Common myeloid progenitor, CD34-positive (primary cell): ENCODE results near the gene RINL.

Experiments
- CTCF ChIA-PET: fragments of 350-600 bp; sonication (Branson Sonifier 250); formaldehyde crosslinking; loops from one replicate; lab custom pipeline; 2021; ENCODE audit warnings: antibody characterized with exemption; lab: Charles Lee
- POLR2A ChIA-PET: fragments of 350-600 bp; sonication (Branson Sonifier 250); formaldehyde crosslinking; loops from one replicate; lab custom pipeline; 2021; ENCODE audit warnings: antibody characterized with exemption; lab: Charles Lee
- DNase-seq, 3 donors: peaks; one replicate each; pipeline versions ENCODE4 v3.0.0 to v3.0.0-alpha.2; 2013
- H3K27ac ChIP-seq, 2 experiments: 1 replicate in 1 of 2; 2 replicates in 1 of 2; pipeline ENCODE4 v1.7.0; 2013; ENCODE audit warnings: inconsistent platforms in 2 of 2, low read length in 2 of 2, mild to moderate bottlenecking in 2 of 2, low read depth in 1 of 2, moderate library complexity in 1 of 2; ENCODE audit not compliant: severe bottlenecking in 2 of 2, insufficient read depth in 1 of 2, poor library complexity in 1 of 2
- H3K27me3 ChIP-seq, 5 experiments: replicated peaks in 2 of 5; 1 replicate in 3 of 5; 2 replicates in 2 of 5; pipeline versions ENCODE4 v1.6.1 to v1.7.0; 2013; ENCODE audit warnings: low read length in 4 of 5, mild to moderate bottlenecking in 2 of 5, moderate library complexity in 2 of 5, inconsistent platforms in 1 of 5; ENCODE audit not compliant: insufficient read depth in 5 of 5, control insufficient read depth in 4 of 5
- H3K36me3 ChIP-seq, 4 experiments: 1 replicate in 2 of 4; 2 replicates in 2 of 4; pipeline versions ENCODE4 v1.6.1 to v1.7.0; 2013; ENCODE audit warnings: low read length in 3 of 4, control low read depth in 1 of 4, mild to moderate bottlenecking in 1 of 4; ENCODE audit not compliant: control insufficient read depth in 4 of 4, insufficient read depth in 4 of 4
- H3K4me1 ChIP-seq, 4 experiments: 1 replicate in 3 of 4; 2 replicates in 1 of 4; pipeline versions ENCODE4 v1.6.1 to v1.7.1; 2013; ENCODE audit warnings: low read length in 3 of 4, mild to moderate bottlenecking in 3 of 4, control low read depth in 1 of 4, inconsistent platforms in 1 of 4, moderate library complexity in 1 of 4; ENCODE audit not compliant: control insufficient read depth in 4 of 4, insufficient read depth in 4 of 4; ENCODE audit errors: control extremely low read depth in 1 of 4
- H3K4me3 ChIP-seq, 7 experiments: 1 replicate in 4 of 7; 2 replicates in 3 of 7; pipeline versions ENCODE4 v1.5.1 to v1.7.0; 2013; ENCODE audit warnings: mild to moderate bottlenecking in 7 of 7, low read length in 6 of 7, moderate library complexity in 6 of 7, inconsistent platforms in 2 of 7, low read depth in 2 of 7, control low read depth in 1 of 7; ENCODE audit not compliant: insufficient read depth in 4 of 7, control insufficient read depth in 1 of 7; ENCODE audit errors: extremely low read depth in 1 of 7
- H3K9me3 ChIP-seq, 5 experiments: 1 replicate in 4 of 5; 2 replicates in 1 of 5; pipeline versions ENCODE4 v1.6.1 to v1.7.1; 2013; ENCODE audit warnings: low read length in 4 of 5, mild to moderate bottlenecking in 2 of 5, inconsistent platforms in 1 of 5, low read depth in 1 of 5, moderate library complexity in 1 of 5; ENCODE audit not compliant: control insufficient read depth in 4 of 5, insufficient read depth in 2 of 5; ENCODE audit errors: control extremely low read depth in 1 of 5
- WGBS: methylation state at CpG from one replicate; pipeline ENCODE4 v1.1.5; 2013; ENCODE audit not compliant: insufficient coverage; 5-methylcytosine and 5-hydroxymethylcytosine counted together

Gene RINL

GRCh38 chr19:38911388-38912001 lies 33.4 kb upstream of the RINL start:
- Histone ChIP-seq H3K4me1 (peaks cover 0 to 5% (median 3%) of the 10 kb centered on the region in 4 experiments), H3K9me3 (no peaks in the 10 kb centered on the region), H3K27ac (no peak overlapping the region), H3K36me3 (peaks cover 0 to 38% (median 21%) of the 10 kb centered on the region in 4 experiments), H3K27me3 (no peaks in the 10 kb centered on the region), H3K4me3 (no peak overlapping the region)
- no peak for DNase-seq
- CTCF ChIA-PET, result interaction anchor here (1.0 to 1.3 kb wide), 2 partner anchors 10 to 14 kb away, joined by 3 read pairs; no protein-coding TSS in a partner anchor
- POLR2A ChIA-PET, result no interaction called here
- 80% methylated on average over 14 of the region's 16 CpGs for WGBS

DNA sequence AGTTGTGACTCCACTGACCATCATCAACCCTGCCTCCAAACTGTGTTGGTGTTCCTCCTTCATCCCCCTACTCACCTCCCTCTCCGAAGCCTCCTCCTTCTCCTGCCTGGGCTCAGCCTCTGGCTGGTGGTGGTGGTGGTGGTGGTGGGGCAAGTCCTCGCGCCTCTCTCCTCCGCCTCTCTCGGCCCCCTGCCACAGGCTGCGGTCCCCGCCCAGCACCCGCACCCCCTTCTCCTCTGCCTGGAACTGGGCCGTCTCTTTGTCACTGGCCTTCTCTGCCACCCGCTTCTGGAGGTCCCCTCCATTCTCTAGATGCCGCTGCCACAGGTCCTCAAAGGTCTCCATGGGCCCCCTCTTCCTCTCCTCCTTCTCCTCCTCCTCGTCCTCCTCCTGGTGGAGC lies 32.4 kb upstream of the RINL start:
- Histone ChIP-seq H3K27me3 (no peaks in the 10 kb centered on the region), H3K4me1 (peaks cover 0 to 5% (median 3%) of the 10 kb centered on the region in 4 experiments), H3K4me3 (no peak overlapping the region), H3K27ac (no peak overlapping the region), H3K36me3 (peaks cover 0 to 38% (median 20%) of the 10 kb centered on the region in 4 experiments), H3K9me3 (no peaks in the 10 kb centered on the region)
- ChIA-PET POLR2A (no interaction called here), CTCF (no interaction called here)
- 97% methylated on average over 6 of the region's 12 CpGs for WGBS
- DNase-seq, result no peak

DNA sequence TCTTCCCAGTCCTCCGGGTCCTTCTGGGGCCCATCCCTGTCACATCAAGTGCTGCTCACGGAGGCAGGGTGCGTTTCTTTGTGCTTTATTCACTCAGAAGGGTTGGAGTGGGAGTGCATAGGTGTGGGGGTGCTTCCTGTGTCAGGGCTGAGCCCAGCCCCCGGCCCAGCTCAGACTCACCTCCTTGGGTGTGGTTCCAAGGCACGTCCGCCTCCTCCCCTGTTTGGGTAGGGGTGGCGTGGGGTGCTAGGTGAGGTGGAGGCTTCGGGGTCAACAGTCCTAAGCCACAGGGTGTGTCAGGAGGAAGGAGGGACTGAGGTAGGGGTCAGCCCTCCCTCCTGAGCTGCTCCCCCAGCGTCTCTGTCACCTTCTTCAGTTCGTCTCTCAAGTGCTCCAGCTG lies 30.8 kb upstream of the RINL start:
- no peaks in the 10 kb centered on the region for H3K27me3 ChIP-seq
- WGBS, result 86% methylated on average over 2 of the region's 10 CpGs
- ChIA-PET POLR2A (interaction anchor here (0.7 kb wide), 1 partner anchor 11 kb away, joined by 6 read pairs; no protein-coding TSS in a partner anchor), CTCF (no interaction called here)
- H3K36me3 ChIP-seq, result peaks cover 2 to 47% (median 30%) of the 10 kb centered on the region in 4 experiments
- no peak overlapping the region for H3K4me3 ChIP-seq
- H3K4me1 ChIP-seq, result peaks cover 0 to 5% (median 3%) of the 10 kb centered on the region in 4 experiments
- no peaks in the 10 kb centered on the region for H3K9me3 ChIP-seq
- no peak for DNase-seq
- H3K27ac ChIP-seq, result no peak overlapping the region

DNA sequence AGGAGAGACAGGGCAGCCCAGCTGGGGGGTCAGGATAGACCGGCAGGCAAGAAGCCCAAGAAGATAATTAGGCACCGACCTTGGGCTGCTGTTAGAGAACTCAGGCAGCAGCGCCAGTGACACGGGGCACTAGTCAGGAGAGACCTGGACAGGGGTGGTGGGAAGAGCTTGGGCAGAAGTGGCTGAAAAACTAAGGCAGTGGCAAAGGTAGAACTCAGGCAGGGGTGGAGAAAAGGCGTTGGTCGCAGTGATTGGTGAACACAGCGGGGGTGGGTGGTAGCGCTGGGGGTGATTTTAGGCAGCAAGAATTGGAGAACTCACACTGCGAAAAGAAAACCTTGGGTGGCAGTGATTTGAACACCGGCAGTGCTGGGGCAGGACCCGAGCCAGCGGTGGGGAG lies 29.6 kb upstream of the RINL start:
- no peaks in the 10 kb centered on the region for H3K9me3 ChIP-seq
- no peak overlapping the region for H3K4me3 ChIP-seq
- peaks cover 0 to 3% (median 2%) of the 10 kb centered on the region in 4 experiments for H3K4me1 ChIP-seq
- WGBS, result over 99% methylated on average over 12 of the region's 12 CpGs
- ChIA-PET CTCF (no interaction called here), POLR2A (no interaction called here)
- DNase-seq, result no peak
- no peak overlapping the region for H3K27ac ChIP-seq
- peaks cover 2 to 47% (median 30%) of the 10 kb centered on the region in 4 experiments for H3K36me3 ChIP-seq
- no peaks in the 10 kb centered on the region for H3K27me3 ChIP-seq

DNA sequence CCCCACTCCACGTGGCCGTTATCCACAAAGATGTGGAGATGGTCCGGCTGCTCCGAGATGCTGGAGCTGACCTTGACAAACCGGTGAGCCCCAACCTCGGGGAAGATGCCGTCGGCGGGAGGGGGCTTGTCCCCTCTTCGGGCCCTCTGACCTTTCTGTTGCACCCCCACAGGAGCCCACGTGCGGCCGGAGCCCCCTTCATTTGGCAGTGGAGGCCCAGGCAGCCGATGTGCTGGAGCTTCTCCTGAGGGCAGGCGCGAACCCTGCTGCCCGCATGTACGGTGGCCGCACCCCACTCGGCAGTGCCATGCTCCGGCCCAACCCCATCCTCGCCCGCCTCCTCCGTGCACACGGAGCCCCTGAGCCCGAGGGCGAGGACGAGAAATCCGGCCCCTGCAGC lies 29.2 kb upstream of the RINL start:
- Histone ChIP-seq H3K9me3 (no peaks in the 10 kb centered on the region), H3K4me1 (peaks cover 0 to 2% (median 0%) of the 10 kb centered on the region in 4 experiments), H3K27ac (no peak overlapping the region), H3K36me3 (peaks cover 2 to 47% (median 30%) of the 10 kb centered on the region in 4 experiments), H3K27me3 (no peaks in the 10 kb centered on the region), H3K4me3 (no peak overlapping the region)
- 96% methylated on average over 29 of the region's 29 CpGs for WGBS
- ChIA-PET CTCF (no interaction called here), POLR2A (no interaction called here)
- DNase-seq, result no peak

DNA sequence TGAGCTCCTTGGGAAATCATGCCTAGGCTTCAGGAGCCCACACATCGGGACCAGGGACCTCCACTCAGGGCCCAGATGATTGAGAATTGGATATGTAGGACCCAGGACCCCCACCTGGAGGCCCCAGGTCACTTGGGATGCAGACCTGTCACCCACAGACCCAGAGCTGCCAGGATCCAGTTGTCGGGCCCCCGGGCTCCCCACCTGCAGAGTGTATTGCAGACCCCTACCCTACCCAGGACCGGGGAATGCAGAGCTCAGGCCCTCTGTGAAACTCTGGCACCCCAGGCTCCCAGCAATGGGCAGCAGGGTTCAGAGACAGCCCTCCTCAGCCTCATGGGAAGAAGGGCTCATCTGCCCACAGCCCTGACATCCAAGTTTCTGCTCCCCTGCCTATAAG lies 27.5 kb upstream of the RINL start:
- Histone ChIP-seq H3K4me1 (peaks cover 0 to 6% (median 0%) of the 10 kb centered on the region in 4 experiments), H3K27ac (no peak overlapping the region), H3K27me3 (no peaks in the 10 kb centered on the region), H3K36me3 (peaks cover 2 to 47% (median 30%) of the 10 kb centered on the region in 4 experiments), H3K9me3 (no peaks in the 10 kb centered on the region), H3K4me3 (no peak overlapping the region)
- 100% methylated on average over 4 of the region's 4 CpGs for WGBS
- ChIA-PET POLR2A (no interaction called here), CTCF (interaction anchor here (0.7 to 1.1 kb wide), 4 partner anchors 9 to 36 kb away, joined by 3 read pairs; no protein-coding TSS in a partner anchor)
- no peak for DNase-seq
